ENCODE measurements around the gene LRRC51.

Gene LRRC51

DNA sequence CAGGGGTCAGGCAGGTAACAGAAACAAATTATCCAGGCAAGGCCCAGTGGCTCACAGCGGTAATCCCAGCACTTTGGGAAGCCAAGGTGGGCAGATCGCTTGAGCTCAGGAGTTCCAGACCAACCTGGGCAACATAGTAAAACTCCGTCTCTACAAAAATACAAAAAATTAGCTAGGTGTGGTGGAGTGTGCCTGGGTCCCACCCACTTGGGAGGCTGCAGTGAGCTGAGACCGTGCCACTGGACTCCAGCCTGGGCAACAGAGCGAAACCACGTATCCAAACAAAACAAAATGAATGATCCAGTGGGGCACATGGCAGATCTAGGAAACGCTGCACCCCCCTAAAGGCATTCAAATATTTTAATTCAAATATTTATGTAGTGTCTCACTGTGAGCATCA, 10.2 kb upstream of the LRRC51 start:
- DNase-seq (ENCODE audit: low read depth) = no peak

DNA sequence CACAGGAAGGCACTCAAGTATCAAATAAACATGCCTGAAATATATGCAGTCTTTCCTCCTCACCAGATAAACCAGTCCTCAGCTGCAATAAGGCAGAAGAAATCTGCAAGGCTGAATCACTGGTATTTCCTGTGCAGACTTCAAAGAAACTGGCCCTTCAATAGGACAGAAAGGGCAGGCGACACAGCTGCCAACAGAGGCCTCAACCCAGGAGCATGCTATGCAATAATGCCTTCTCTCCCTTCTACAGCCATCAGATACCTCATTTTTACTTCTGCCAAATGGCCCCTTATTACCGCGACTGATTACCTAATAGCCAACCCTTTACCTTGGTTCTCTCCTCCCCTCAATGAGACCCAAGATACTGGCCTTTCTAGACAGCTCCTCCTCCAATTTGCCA, 8.3 kb upstream of the LRRC51 start:
- peak; percentile 74 for DNase-seq (ENCODE audit: low read depth)

DNA sequence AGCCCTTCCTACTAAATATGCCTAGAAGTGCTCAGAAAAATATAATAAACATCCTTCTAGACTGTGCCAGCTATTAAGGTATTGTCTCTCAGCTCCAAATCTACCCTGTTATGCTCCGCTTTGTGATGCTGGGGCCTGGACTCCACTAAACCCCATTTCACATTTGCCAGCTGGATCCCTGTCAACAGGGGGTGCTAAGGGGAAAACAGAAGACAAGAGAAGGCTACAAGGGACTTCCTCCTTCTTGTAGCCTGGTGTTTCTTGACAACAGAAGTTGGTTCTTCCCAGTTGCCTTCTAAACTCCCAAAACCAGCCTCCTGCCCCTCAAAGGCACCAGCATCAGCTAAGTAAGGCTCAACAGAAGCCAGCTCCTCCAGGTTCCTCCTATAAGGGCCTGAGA, 5.5 kb upstream of the LRRC51 start:
- DNase-seq (ENCODE audit: low read depth) = no peak

DNA sequence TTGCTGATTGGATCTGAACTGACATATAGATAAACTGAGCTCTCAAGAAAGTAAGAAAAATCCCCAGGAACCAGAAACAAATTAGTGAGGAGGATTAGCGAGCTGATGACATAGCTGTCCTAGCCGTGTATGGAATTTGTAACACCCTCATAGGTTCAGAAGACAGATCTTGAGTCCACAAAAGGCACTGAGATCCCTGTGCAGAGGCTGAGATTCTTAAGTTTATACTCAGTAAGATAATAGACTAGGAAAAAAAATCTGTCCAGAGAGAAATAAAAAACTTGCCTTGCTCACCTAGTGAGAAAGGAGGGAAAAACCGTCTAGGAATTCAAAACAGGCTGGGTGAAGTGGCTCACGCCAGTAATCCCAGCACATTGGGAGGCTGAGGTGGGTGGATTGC, 4.9 kb upstream of the LRRC51 start:
- no peak for DNase-seq (ENCODE audit: low read depth)

DNA sequence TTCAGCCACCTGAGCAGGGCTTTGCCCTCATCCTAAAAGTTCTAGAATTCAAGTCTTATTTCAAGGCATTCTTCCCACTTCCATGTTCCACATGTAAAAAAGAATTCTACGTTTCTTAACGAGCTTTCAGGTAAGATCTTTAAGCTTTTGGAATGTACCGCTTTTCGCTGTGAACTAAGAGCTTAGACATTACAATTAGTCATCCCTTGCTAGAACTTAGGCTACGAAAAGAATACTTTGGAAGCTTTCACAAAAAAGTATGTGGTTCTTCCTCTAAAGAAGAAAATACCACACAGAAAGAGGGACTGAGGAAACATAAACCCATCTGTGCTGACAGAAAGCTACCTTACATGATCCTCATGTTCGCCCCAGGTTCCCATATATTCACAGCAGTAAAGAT, 2.2 kb upstream of the LRRC51 start:
- DNase-seq (ENCODE audit: low read depth) = no peak

DNA sequence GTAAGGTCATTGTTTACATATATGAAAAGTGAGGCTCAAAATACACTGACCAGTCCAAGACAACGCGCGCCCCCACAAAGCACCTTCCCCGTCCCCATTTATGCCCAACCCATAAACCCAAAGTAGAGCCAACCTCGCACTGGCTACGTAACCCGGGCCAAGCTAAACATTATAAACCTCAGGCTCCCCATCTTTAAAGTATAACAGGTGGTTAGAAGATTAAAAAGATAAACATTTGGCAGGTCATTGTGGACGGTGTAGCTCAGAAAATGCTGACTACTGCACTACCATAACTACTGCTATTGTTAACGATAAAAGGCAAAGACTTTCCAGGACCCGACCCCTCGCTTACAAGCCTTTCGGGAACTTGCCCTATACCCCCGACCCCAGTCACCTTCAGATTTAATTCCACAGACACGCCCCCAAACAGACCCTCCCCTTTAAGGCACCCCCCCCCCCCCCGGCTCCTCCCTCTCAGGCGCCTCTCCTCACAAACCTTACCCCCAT, 778 bp upstream of the LRRC51 start:
- DNase-seq (ENCODE audit: low read depth) = peak; percentile 39

DNA sequence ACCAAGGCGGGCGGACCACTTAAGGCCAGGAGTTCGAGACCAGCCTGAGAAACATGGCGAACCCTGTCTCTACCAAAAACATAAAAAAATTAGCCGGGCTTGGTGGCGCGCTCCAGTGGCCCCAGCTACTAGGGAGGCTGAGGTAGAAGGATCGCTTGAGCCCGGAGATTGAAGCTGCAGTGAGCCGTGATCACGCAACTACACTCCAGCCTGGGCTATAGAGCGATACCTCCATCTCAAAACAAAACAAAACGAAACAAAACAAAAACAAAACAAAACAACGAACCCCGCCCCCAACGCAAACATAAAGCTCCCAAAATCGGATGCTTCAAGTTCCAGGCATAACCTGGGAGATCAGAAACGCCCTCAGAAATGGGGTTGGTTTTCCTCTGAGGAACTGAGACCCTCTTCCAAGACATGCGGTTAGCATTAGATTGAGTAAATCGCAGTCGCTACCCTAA, 564 bp downstream of the LRRC51 start:
- DNase-seq (ENCODE audit: low read depth) = no peak

DNA sequence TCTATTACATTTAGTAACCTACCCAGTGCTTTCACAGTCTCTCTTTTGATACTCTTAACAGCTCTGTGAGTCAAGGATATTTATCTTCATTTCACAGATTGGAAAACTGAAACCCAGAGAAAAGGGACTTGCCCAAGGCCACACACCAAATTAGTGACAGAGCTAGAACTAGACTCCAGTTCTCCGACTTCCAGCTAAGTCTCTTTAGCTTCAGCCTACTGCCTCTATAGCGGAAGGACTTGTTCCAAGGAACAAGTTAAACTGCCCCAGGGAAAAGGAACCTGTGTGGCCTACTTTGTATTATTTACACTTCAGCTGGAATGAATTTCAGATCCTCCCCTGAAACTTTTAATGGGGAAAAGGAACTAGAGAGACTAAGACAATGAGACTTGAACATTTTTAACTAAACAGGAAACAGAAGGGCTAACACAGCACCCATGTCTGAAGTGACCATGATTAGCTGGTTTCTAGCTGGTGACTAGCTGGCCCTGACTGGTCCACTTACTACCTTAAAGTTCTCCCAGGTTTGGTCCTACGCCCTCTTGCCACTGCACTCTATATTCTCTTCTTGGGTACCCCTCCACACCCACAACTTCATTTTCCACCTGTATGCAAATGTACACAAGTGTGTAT, 1.3 kb downstream of the LRRC51 start:
- no peak for DNase-seq (ENCODE audit: low read depth)

DNA sequence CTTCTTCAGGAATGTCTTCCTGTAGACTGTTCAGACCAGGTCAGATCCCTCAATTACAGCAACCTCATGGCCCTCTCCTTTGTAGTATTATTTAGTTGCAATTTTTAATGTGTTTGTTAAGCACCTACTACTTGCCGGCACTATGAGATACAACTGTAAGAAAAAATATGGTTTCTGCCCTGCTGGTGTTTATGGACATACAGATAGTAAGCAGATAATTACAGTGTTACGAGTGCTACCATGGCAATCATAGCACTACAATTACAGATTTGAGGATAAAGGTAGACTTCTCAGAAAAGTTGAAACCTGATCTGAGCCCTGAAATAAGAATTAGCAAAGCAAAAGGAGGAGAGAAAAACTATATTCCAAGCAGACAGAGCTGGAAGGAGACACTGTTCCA, 2.8 kb downstream of the LRRC51 start:
- DNase-seq (ENCODE audit: low read depth) = no peak

DNA sequence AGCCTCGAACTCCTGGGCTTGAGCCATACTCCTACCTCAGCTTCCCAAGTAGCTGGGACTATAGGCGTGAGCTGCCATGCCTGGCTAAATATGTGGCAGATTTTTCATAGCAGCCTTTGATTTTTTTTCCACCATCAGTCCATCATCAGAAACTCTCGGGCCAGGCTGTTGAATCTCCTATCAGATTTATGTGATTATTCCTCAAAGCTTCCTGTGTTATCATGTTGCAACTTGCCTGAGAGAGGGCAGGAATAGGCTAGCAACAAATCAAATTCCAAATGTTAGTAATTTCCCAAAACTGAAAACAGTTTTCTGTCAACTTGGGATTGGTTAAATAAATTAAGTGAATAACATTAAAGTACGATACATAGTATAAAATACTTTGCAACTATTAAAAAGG, 3.4 kb downstream of the LRRC51 start:
- DNase-seq (ENCODE audit: low read depth) = no peak

DNA sequence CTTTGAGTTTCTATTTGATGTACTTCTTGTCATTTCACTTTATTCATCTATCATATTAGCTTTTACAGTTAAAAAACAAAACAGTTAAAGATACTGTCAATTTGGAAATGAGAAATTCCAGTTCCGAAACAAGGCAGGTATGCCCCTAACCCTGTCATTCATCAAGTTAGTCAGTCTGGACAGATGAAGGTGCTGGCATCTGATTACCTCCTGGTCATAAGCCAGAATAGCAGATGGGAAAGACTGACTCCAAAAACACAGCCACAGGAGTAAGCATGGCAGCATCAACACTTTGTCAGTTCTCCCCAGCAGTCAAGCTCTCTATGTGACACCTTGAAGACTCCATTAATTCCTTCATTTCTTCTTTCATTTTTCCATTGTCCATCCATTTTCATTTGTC, 4.3 kb downstream of the LRRC51 start:
- DNase-seq (ENCODE audit: low read depth) = no peak

DNA sequence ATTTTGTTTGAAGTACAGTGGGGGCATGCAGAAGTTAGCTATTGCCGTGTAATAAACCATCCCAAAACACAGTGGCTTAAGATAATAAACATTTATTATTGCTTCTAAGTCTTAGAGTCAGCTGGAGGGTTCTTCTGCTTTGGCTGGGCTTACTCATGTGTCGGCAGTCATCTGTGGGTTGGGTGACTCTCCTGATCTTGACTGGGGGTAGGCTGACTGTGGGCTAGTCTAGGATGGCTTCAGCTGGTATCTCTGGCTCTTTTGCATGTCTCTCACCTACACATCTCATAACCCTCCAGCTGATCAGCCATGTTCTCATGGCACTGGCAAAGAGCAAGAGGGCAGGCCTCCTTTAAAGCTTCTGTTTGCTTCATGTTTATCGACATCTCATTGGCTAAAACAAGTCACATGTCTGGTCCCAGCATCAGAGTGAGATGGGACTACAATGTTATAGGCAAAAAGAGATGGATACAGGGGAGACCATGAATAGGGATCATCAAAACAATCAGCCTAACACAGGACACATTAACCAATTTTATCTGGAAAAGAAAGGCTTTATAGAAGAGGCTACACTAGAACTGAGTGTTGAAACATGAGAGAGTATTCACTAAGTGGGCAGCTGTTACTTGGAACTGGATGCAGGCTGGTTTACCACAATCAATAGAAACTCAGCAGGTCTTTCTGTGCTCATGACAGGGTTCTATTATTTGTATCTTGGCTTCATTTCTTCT, 5.1 kb downstream of the LRRC51 start:
- no peak for DNase-seq (ENCODE audit: low read depth)

DNA sequence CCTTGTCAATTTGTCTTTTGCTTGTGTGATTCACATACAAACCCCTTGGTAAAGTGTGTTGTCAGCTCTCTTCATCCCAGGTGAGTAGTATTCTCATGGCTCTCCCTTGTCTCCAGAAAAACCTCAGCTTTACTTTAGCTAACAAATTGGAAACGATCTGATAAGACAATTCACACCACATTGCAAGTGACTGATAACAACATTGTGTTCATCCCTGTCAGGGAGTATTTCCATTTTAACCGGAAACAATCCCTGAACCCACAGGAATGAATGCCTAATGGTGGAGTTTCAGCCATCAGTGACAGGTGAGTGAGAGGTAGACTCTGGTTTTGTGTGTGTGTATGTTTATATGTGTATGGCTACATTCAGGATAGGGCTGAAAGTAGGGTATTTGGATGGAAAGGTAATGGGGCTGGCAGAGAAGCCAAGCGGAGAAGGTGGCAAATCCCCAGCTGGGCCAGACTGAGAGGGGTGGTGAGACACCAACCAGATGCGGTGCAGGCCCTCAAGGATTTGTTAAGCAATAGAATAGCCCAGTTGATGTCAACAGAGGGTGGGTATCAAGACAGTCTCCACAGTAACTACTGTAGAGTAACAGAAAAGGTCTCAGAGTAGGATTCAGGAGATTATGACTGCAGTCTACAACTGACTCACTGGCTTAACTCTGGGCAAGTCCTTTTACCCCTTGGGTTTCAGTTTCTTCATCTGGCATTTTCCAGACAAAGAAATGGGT, 7.6 kb downstream of the LRRC51 start:
- DNase-seq (ENCODE audit: low read depth) = no peak

DNA sequence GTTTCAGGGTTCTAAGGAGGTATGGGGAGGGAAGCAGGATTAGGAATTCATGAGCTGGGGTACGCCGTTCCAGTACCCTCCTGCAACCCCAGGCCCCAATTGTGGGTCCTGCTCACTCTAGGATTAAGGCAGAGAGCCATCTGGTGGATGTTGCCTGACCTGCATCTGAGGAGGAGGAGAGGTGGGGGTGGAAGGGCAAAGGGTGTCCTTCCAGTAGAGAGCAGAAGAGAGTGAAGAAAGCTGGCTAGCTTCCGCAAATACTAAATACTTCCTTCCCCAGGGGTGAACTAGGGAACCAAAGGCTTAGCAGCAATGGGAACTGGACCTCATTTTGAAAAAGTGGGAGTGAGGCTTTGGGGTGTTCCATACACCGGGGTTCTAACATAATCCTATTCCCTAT, 10.6 kb downstream of the LRRC51 start:
- DNase-seq (ENCODE audit: low read depth) = no peak

DNA sequence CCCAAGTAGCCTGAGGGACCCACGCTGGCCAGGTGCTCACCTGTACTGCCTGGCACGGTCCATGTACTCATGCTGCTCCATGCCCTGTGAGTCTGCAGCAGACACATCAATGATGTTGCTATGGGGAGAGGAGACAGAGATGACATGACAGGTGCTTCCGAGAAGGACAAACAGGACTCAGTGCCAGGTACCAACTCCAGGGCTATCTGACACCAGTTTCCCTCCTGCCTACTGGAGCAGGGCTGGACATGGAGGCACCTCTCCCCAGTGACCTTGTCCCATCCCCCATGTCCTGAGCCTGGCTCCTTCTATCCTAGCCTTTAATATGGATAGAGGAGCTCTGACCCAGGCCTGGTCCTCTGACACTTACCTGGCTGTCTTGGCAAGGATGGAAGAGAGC, 18.1 kb downstream of the LRRC51 start:
- DNase-seq (ENCODE audit: low read depth) = no peak

DNA sequence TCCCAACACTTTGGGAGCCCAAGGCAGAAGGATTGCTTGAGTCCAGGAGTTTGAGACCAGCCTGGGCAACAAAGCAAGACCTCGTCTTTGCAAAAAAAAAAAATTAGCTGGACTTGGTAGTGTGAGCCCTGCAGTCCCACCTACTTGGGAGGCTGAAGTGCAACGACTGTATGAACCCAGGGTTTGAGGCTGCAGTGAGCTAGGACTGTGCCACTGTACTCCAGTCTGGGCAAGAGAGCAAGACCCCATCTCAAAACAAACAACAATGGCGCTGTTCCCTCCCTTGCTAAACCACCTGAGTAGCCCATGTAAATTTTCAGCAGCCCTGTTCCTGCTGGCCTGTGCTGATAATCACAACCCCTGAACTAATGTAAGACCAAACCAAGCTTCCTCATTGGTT, 19.4 kb downstream of the LRRC51 start:
- DNase-seq (ENCODE audit: low read depth) = no peak

DNA sequence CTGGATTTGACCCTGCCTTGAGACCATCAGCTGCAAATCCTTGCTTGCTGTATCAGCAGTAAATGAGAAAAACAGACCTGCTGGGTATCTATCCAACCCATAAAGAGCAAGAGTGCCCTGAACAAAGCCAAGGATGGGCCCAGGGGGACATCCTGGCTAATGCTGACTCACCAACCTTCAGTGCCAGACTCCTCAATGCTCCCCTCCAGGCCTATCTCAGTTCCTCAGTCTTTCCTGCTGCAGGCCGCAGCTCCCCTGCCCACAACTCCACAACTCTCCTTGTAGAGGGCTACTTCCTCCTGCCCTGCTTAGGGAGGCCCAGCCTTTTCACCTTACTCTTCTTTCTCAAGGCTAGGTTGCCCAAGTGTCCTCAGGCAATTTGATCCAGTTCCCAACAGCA, 19.8 kb downstream of the LRRC51 start:
- no peak for DNase-seq (ENCODE audit: low read depth)

DNA sequence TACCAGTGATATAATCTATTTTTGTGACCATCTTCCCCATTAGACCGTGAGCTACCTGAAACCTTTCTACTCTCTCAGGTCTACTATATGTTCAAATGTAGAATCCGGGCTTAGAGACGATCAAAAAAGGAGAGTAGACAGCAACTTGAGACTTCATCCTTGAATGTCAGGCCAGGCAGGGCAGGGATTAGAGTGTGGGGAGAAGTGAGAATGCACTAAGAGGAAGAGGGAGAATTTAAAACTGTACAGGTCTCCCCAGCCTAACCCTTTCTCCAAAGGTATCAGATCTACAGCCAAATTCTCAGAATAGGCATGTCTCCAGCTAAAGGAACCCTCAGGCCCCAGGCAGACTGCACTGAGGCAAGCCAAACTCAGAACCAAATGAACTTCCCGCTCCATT, 21.5 kb downstream of the LRRC51 start:
- DNase-seq (ENCODE audit: low read depth) = no peak

DNA sequence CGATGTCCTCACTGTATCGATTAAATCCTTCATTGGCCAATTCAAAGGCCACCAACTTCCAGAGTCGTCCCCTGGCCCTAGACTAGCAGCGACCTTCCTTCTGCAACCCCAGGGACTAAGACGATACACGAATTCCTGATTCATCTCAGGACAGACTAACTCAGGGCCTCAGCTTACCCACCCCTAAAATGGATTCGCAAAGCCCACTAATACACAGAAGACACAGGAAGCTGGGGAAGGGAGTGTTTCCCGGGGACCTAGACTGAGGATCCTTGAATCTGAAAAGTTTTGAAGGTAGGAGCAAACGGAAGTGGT, 21.9 kb downstream of the LRRC51 start:
- no peak for DNase-seq (ENCODE audit: low read depth)

DNA sequence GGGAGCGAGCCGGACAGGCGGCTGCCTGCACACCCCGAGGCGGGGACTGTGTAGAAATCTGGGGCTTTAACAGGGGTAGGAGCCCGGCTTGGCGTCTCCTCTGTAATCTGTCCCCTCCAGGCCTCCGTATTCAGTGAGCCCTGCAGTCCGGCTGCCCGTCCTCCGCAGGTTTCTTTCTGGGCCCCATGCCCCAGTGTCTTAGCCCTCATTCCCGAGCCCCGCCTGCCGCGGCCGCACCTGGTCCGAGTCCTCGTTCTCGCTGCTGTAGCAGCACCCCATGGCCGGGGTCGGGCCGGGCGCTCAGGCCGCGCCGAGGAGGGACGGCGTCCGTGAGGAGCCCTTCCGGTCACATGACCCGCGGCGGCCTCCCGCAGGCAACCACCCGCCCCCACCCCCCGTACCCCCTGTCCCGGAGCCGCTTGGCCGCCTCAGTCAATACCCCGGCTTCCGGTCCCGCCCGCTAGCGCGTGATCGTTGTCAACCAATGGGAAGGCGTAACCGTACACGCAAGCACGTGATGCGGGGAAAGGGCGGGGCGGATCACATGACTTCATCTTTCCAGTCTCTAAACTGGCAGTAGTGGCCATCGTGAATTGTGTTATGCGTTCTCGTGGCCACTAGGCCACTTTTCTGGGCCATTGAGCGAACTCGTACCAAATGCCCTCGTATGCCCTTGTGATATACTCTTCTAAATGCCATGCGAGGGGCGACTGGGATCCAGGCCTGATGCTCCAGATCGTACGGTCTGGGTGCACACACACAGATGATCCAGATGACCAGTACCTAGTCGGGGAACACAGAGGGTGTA, 22.5 kb downstream of the LRRC51 start, which contains the start of gene LAMTOR1:
Gene LAMTOR1, minus strand, starts transcription at position 352 of the 808 bp plus-strand sequence. Its CDS starts 73 bp downstream, at position 279.
- DNase-seq (ENCODE audit: low read depth) = peak; percentile 97

DNA sequence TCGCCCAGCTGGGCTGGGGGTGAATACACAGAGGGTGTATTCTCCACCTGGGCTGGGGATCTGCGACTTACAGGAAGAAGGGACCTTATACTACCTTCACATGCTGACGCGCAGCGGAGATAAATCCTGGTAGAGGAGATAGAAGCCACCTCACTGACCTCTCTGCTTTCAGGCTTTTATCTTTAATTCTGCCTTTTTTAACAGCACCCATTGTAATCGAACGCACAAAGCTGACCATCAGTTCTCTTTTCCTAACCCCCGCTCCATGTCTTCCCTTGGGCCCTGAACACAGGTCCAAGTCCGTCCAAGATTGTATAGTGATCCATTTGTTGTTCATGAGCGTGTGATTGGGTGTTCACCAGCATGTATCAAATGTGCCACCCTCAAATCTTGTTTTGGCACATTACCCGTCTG, 23.1 kb downstream of the LRRC51 start:
- no peak for DNase-seq (ENCODE audit: low read depth)

DNA sequence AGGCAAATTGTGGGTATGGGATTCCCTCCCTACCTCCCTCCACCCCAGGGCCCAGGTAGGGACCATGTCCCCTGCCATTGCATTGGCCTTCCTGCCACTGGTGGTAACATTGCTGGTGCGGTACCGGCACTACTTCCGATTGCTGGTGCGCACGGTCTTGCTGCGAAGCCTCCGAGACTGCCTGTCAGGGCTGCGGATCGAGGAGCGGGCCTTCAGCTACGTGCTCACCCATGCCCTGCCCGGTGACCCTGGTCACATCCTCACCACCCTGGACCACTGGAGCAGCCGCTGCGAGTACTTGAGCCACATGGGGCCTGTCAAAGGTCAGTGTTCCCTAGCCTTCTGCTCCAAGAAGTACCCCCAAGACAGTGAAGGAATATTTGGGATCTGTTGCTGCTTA, 25.2 kb downstream of the LRRC51 start, which contains the start of gene TOMT:
Gene TOMT, plus strand, starts transcription at position 37 of the 400 bp plus-strand sequence. Its CDS starts 28 bp downstream, at position 65.
- no peak for DNase-seq (ENCODE audit: low read depth)

Measured in HS-27A (cell line).